ENCODE data around the gene DHRS4. TPM values are rescaled to one million over a fixed set of nuclear protein-coding genes. Genes with fewer than 3 reads are reported as not detected.

The DHRS4 gene
- total and polyA plus RNA-seq, 9 of the 15 experiments (the other 6 are each of a cell fraction or from before 2014, with no cell fraction given) = 0.51 to 35.9 (median 10.1) TPM

GRCh38 chr14:23933108-23933741, 20.3 kb upstream of the DHRS4 start (continued):
- TF ChIP-seq TEAD2 (tag; IDR thresholded peaks at IDR 0.05) (no peak), ZNF695 (CRISPR knock-in tag; IDR thresholded peaks at IDR 0.05) (no peak), FOXM1 (IDR thresholded peaks at IDR 0.05; ENCODE audit: low read depth) (no peak), FOXM1 (CRISPR knock-in tag; IDR thresholded peaks at IDR 0.05; ENCODE audit: low read depth) (no peak), ZBED1 (IDR thresholded peaks at IDR 0.05) (no peak), SFPQ (IDR thresholded peaks at IDR 0.05; ENCODE audit: low read depth, low read length) (no peak), LEF1 (IDR thresholded peaks at IDR 0.05) (no peak), TSC22D4 (tag; IDR thresholded peaks at IDR 0.05) (no peak), PHF8 (IDR thresholded peaks at IDR 0.05; ENCODE audit: borderline replicate concordance, low read length) (no peak), TCF7L2 (IDR thresholded peaks at IDR 0.05; ENCODE audit: low read depth, low read length) (no peak), E2F6 (IDR thresholded peaks at IDR 0.05; ENCODE audit: borderline replicate concordance in 1 of 2, extremely low read depth in 1 of 2, insufficient read depth in 1 of 2, insufficient read length in 1 of 2, low read depth in 1 of 2, low read length in 1 of 2, poor library complexity in 1 of 2, severe bottlenecking in 1 of 2) (no peak), HMBOX1 (IDR thresholded peaks at IDR 0.05) (peak; percentile 2; the same call in 1 of the 2 replicates), CHD2 (IDR thresholded peaks at IDR 0.05; ENCODE audit: low read depth, low read length) (no peak), ZBTB11 (CRISPR knock-in tag; IDR thresholded peaks at IDR 0.05) (no peak)
